ENCODE data around the gene LAMC3.

DNA sequence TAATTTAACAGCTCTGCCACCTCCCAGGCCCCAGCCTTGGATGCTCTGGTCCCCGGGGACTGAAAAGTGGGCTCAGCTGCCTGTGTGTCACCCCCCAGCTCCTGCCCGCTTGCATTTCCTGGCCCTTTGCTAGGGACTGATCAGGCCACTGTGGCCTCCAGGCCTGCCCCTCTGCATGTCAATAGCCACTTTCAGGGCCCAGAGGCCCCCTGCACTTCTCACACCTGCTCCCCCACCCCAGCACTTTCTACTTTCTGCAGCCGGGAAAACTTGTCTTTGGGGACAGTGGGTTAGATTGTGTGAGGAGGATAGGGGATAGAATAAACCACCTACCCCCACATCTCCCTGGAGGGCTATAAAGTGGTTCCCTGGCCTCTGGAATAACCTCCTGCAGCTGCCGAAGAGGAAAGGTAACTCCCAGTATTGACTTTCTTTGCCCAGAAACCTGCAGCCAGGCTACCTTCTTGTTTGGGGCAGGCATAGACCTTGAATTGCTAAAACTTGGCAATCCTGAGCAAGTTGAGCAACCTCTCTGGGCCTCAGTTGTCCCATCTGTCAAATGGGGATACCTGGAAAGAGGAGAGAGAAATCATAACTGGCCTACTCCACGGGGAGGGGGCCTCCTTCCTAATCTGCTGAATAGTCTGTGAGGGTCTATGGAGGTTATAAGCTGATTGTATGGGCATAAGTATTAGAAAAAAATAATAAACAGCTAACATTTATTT lies 95.2 kb downstream of the LAMC3 start:
- TF ChIP-seq, protein P1, sequence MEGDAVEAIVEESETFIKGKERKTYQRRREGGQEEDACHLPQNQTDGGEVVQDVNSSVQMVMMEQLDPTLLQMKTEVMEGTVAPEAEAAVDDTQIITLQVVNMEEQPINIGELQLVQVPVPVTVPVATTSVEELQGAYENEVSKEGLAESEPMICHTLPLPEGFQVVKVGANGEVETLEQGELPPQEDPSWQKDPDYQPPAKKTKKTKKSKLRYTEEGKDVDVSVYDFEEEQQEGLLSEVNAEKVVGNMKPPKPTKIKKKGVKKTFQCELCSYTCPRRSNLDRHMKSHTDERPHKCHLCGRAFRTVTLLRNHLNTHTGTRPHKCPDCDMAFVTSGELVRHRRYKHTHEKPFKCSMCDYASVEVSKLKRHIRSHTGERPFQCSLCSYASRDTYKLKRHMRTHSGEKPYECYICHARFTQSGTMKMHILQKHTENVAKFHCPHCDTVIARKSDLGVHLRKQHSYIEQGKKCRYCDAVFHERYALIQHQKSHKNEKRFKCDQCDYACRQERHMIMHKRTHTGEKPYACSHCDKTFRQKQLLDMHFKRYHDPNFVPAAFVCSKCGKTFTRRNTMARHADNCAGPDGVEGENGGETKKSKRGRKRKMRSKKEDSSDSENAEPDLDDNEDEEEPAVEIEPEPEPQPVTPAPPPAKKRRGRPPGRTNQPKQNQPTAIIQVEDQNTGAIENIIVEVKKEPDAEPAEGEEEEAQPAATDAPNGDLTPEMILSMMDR (IDR thresholded peaks at IDR 0.05) = no peak
- TF ChIP-seq POLR2A (IDR thresholded peaks at IDR 0.05) (no peak), POLR2AphosphoS5 (IDR thresholded peaks at IDR 0.05) (no peak), EP300 (IDR thresholded peaks at IDR 0.05; ENCODE audit: low read depth) (no peak)
